ENCODE measurements around the gene FBXL4. TPM values are rescaled to one million over a fixed set of nuclear protein-coding genes. Genes with fewer than 3 reads are reported as not detected.

The FBXL4 gene
- total and polyA plus RNA-seq, 2 experiments from 2014 or later, result 7.2 to 12.7 TPM

- TF ChIP-seq CTCF (IDR thresholded peaks at IDR 0.05; ENCODE audit: low read depth, low read length), result no peak
- no peak for DNase-seq (ENCODE audit: low read depth in 1 of 2, low spot score in 1 of 2)
- peaks cover 6% of the 10 kb centered on the region for H3K4me1 ChIP-seq (ENCODE audit: low read depth)
- H3K27me3 ChIP-seq, result peaks cover 70% of the 10 kb centered on the region
- peak overlapping the region; percentile 37 for H3K4me3 ChIP-seq
- no peaks in the 10 kb centered on the region for H3K36me3 ChIP-seq
- H3K27ac ChIP-seq, result no peak overlapping the region
- H3K9me3 ChIP-seq (ENCODE audit: low read depth), result no peaks in the 10 kb centered on the region
Measured at GRCh38 chr6:98823428-98824161, 124.2 kb downstream of the FBXL4 start.

DNA sequence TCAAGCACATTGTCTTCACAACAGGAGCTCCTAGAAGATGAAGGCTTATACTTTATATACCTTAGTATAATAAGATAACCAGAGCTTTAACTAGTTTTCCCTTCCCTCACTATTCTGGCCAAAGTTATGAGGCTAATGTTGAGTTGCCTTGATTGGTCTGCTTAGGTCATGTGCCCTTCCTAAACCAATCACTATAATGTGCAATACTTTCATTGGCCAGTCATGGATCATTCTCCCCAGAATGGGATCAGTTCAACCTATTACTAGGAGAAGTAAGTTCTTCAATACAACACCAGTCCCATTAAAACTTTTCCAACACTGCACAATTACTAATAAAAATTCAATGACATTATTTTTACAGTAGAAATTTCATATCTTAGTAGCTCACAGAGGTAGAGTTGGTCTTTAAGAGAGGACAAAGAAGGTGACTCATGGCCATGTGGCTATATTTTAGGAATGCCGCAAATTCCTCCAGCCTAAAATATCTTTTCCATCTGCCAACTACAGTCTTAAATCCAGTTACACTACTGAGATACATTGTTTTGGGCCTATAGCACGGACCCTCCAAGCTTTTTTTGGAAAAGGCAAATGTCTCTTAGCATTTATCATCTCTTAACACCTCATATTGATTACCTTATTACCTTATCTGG is 125.9 kb downstream of the FBXL4 start:
- Histone ChIP-seq H3K4me3 (no peak overlapping the region), H3K27ac (no peak overlapping the region), H3K9me3 (ENCODE audit: low read depth) (no peaks in the 10 kb centered on the region), H3K27me3 (peaks cover 57% of the 10 kb centered on the region), H3K36me3 (no peaks in the 10 kb centered on the region), H3K4me1 (ENCODE audit: low read depth) (peaks cover 6% of the 10 kb centered on the region)
- no peak for DNase-seq (ENCODE audit: low read depth in 1 of 2, low spot score in 1 of 2)
- no peak for TF ChIP-seq CTCF (IDR thresholded peaks at IDR 0.05; ENCODE audit: low read depth, low read length)

Other genes starting within 250 kb of the FBXL4 start
- 0.48 and 1.3 TPM in 2 replicates for gene POU3F2, start 113.4 kb downstream of the FBXL4 start, total RNA-seq
- gene POU3F2, start 113.4 kb downstream of the FBXL4 start, polyA plus RNA-seq, result 0.12 and 0.32 TPM in 2 replicates

Measured in cardiac muscle cell (in vitro differentiated cells and primary cell).